Left renal cortex interstitium (tissue), 4 donors: ENCODE data around the gene PPP6R2. TPM values are rescaled to one million over a fixed set of nuclear protein-coding genes. Genes with fewer than 3 reads are reported as not detected.
"Not testable (repeated sequence)": the region's sequence is repeated elsewhere in the genome, so short reads cannot be mapped to it uniquely, and the experiment has no call there.

ENCODE experiments used
- DNase-seq, 4 donors: peaks; one replicate each; pipeline ENCODE4 v3.0.0-alpha.2; 2013; ENCODE audit warnings: low read depth in 4 of 4, low spot score in 2 of 4, missing footprints in 1 of 4
- polyA plus RNA-seq, 4 donors: library from polyadenylated mRNA; unstranded; fragments of 120-200 nt; gene quantifications; one replicate each; pipeline ENCODE4 v1.2.1, GENCODE V29; 2013; ENCODE audit not compliant: insufficient read length in 4 of 4

PPP6R2 gene
- polyA plus RNA-seq, 4 donors, result 33.0 to 61.1 (median 46.3) TPM

- DNase-seq, result no peak
Observed at GRCh38 chr22:50317674-50318073, 25.5 kb upstream of the PPP6R2 start.

DNA sequence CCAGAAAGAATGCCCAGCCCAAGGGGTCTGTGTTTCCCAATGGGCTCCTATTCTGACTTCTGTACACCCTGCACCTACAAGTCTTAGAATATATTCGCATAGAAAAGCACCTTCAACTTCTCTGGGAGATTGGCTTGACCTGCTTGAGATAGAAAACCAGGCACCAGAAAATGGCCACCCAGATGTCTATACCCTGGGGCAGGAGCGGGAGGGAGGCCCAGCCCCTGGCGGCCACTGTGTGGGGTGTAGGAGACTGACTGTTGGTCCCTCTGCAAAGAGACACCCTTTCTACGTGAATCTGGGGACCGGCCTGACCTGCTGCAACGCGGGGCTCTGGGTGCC lies 24.8 kb upstream of the PPP6R2 start:
- no peak for DNase-seq

- no peak for DNase-seq
Observed at GRCh38 chr22:50318698-50319411, 24.3 kb upstream of the PPP6R2 start.

GRCh38 chr22:50319503-50319951 lies 23.6 kb upstream of the PPP6R2 start:
- no peak for DNase-seq

DNA sequence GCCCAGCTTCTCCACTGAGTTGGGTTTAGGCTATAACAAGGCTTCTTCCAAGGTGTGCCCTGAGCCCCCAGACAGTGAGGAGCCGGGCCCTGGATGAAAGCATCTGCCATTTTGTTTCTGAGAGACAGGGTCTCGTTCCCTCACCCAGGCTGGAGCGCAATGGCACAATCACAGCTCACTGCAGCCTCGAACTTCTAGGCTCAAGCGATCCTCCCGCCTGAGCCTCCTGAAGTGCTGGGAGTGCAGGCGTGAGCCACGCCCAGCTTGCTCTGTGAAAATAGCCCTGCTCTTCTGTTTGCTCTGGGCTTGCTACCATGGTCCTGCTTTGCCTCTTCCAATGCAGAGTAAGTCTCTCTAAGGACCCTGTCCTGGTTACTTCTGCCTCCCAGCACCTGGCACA lies 23.0 kb upstream of the PPP6R2 start:
- no peak for DNase-seq

DNA sequence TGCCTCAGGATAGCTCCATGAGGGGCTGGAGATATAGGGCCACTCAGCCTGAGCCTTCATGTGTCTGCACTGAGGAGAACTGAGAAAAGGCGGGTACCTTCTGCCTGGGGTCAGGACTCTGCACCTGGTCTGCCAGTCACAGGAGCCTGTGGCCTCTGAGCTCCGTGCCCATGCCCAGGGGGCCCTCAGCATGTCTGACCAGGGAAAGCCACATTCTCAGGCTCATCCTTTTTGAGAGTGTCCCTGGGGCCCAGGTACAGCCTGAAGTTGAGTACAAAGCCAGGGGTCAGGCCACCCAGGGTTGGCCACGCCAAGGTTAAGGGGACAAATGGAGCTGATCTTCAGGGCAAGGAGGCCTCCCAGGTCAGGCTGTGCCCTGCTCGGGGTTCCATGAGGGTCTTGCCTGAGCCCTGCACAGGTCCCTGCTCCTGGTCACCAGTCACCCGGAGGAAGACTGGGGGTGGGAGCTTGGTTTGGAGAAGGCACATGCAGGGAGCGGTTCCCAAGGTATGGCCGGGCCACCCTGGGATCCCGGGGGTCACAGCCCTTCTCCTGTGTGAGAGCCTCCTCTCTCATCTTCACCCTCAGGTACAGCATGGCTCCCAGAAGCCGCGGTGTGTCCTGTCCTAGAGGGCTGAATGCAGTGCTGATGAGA lies 22.3 kb upstream of the PPP6R2 start:
- DNase-seq, result no peak

- not testable (repeated sequence) for DNase-seq
Observed at GRCh38 chr22:50322382-50323104, 20.6 kb upstream of the PPP6R2 start.

GRCh38 chr22:50323900-50324299 lies 19.2 kb upstream of the PPP6R2 start:
- no peak for DNase-seq

GRCh38 chr22:50325444-50326224 lies 17.5 kb upstream of the PPP6R2 start:
- no peak for DNase-seq

GRCh38 chr22:50326225-50326955 lies 16.7 kb upstream of the PPP6R2 start:
- no peak for DNase-seq

- peak in 2 of 4 donors; percentile 62 to 77 for DNase-seq
Observed at GRCh38 chr22:50326956-50327710, 16.0 kb upstream of the PPP6R2 start, which contains the start of gene DENND6B. Gene DENND6B (minus strand): TSS chr22:50327012. CDS start chr22:50326988, 24 bp downstream.

- DNase-seq, result no peak
Observed at GRCh38 chr22:50327711-50328019, 15.5 kb upstream of the PPP6R2 start.

DNA sequence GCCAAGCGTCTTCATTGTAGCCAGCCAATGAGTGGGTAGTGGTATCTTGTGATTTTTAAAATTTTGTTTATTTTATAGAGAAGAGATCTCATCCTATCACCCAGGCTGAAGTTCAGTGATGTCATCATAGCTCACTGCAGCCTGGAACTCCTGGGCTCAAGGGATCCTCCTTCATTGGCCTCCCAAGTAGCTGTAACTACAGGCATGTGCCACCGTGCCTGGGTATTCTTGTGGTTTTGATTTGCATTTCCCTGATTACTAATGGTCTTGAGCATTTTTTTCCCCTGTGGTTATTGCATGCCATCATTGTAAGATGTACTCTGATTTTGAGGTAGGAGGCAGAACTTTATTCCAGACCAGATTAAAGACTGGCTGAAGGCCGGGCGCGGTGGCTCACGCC lies 13.9 kb upstream of the PPP6R2 start:
- DNase-seq, result no peak

GRCh38 chr22:50334433-50334832 lies 8.7 kb upstream of the PPP6R2 start:
- DNase-seq, result not testable (repeated sequence)

GRCh38 chr22:50337262-50338041 lies 5.7 kb upstream of the PPP6R2 start:
- DNase-seq, result no peak

GRCh38 chr22:50338042-50338573 lies 5.0 kb upstream of the PPP6R2 start:
- DNase-seq, result no peak

DNA sequence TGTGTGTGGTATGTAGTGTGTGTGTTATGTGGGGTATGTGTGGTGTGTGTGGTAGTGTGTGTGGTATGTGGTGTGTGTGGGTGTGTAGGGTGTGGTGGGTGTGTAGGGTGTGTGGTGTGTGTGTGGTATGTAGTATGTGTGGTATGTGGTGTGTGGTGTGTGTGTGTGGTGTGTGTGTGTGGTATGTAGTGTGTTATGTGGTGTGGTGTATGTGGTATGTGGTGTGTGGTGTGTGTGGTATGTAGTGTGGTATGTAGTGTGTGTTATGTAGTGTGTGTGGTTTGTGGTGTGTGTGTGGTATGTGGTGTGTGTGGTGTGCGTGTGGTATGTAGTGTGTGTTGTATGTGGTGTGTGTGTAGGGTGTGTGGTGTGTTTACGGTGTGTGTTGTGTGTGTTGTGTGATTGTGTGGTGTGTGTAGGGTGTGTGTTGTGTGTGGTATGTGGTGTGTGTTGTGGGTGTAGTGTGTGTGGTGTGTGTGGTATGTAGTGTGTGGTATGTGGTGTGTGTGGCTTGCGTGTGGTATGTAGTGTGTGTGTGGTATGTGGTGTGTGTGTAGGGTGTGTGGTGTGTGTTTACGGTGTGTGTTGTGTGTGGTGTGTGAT lies 4.2 kb upstream of the PPP6R2 start:
- DNase-seq, result no peak
